Measurements from ENCODE around the gene PPFIA1. TPM values are rescaled to one million over a fixed set of nuclear protein-coding genes. Genes with fewer than 3 reads are reported as not detected.

Gene PPFIA1
- total RNA-seq, 1 donor: 69.5 TPM

DNA sequence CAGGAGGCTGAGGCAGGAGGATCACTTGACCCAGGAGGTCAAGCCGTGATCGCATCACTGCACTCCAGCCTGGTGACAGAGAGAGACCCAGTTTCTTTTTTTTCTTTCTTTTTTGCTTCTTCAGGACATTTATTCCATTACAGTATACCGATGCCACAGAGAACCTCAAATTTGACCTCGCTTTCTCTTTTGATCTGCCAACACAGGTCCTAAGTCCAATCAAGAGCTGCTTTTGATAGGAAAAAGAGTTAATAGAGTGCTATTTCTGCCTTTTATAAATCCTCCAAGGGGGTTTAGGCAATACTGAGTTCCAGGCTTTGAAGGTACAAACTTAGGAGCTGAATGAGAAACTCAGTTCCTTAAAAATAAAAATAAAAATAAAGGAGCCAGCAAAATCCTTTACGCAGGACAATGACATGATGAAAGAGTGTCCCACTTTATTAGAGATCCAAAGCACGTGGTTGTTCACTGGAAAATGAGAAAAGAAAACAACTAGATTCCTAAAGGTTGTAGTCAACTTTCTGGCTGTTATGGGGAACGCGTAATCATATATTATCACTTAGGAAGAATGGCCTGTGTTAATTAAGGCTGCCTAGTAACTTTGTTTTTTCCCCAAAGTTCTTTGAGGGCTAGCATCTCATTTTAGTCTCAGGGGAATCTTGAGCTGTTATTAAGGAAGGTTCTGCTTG lies 40.2 kb upstream of the PPFIA1 start:
- DNase-seq (ENCODE audit: low read depth): peak; percentile 52
- H3K4me3 ChIP-seq (ENCODE audit: low read depth, low read length): no peak overlapping the region
- TF ChIP-seq, protein P1, sequence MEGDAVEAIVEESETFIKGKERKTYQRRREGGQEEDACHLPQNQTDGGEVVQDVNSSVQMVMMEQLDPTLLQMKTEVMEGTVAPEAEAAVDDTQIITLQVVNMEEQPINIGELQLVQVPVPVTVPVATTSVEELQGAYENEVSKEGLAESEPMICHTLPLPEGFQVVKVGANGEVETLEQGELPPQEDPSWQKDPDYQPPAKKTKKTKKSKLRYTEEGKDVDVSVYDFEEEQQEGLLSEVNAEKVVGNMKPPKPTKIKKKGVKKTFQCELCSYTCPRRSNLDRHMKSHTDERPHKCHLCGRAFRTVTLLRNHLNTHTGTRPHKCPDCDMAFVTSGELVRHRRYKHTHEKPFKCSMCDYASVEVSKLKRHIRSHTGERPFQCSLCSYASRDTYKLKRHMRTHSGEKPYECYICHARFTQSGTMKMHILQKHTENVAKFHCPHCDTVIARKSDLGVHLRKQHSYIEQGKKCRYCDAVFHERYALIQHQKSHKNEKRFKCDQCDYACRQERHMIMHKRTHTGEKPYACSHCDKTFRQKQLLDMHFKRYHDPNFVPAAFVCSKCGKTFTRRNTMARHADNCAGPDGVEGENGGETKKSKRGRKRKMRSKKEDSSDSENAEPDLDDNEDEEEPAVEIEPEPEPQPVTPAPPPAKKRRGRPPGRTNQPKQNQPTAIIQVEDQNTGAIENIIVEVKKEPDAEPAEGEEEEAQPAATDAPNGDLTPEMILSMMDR (IDR thresholded peaks at IDR 0.05; ENCODE audit: insufficient read depth, low read depth, low read length): no peak

DNA sequence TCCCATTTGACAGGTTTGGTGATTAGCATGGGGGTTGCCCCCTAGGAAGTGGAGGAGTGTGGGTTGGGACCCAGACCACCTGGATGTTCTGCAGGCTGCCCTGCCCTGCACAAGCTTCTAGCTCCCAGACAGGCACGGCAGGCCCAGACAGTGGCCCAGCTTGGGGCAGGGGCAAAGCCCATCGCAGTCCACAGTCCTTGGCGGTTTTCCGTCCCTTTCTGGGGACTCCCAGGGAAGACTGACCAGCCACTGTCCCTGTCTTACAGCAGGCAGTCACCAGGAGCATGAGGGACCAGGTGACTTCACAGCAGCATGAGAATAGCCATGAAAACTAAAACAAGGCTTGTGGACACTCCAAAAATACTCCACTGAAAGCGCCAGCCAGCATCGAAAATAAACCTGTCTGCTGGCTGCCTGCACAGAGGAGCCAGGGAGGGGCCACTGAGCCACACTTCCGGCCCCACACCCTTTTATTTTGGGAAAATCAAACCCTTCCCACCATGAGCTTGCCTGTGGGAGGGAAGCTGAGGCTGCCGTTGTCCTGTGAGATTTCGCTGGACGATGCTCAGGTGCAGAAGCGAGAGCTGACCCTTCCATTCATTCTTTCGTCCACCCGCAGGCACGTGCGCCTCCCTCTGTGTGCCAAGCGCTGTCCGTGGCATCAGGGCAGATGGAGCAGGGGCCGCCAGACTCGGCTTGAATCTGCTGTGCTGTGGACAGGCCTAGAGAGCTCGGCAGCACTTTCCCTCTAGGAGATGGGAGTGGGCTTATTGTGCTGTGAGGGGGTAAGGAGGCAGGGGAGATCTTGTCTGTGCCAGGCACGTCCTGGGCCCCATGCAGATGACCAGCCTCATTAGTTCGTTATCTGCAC lies 39.4 kb upstream of the PPFIA1 start:
- DNase-seq (ENCODE audit: low read depth): no peak
- H3K4me3 ChIP-seq (ENCODE audit: low read depth, low read length): no peak overlapping the region
- TF ChIP-seq, protein P1 (IDR thresholded peaks at IDR 0.05; ENCODE audit: insufficient read depth, low read depth, low read length): no peak

DNA sequence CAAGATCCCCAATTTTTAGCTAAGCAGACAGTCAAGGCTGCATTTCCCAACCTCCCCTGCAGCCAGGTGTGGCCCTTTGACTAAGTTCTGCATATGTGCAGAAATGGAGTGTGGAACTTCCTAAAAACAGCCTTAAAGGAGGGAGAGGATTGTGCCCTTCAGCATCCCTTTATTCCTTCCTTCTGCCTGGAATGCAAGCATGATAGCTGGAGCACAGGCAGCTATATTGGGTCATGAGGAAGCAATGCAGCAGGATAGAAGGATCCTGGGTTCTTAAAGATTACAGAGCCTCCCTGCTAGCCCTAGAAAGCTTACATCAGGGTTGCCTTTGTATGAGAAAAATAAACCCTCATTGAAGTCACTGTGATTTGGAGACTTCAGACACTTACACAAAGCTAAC lies 37.5 kb upstream of the PPFIA1 start:
- TF ChIP-seq, protein P1 (IDR thresholded peaks at IDR 0.05; ENCODE audit: insufficient read depth, low read depth, low read length): no peak
- no peak for DNase-seq (ENCODE audit: low read depth)
- no peak overlapping the region for H3K4me3 ChIP-seq (ENCODE audit: low read depth, low read length)

DNA sequence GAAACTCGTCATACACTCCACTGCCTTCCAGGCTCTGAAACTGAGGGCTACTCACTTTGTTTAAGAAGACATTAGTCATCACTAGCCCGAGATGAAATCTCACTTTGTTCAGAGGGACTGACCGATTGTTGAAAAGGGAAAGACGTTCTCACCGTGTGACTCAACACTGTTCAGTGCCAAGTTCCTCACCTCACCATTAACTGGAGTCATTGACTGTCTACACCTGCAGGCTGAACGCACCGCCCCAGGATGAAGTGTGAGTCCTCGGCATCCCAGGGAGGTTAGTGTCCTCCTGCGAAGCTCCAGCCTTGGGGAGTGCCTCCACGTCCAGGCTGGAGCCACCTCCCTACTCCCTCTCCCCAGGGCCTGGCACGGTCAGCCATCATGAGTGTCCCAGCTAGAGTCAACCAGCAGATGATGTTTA lies 37.0 kb upstream of the PPFIA1 start:
- TF ChIP-seq, protein P1 (IDR thresholded peaks at IDR 0.05; ENCODE audit: insufficient read depth, low read depth, low read length): no peak
- peak; percentile 67 for DNase-seq (ENCODE audit: low read depth)
- no peak overlapping the region for H3K4me3 ChIP-seq (ENCODE audit: low read depth, low read length)

DNA sequence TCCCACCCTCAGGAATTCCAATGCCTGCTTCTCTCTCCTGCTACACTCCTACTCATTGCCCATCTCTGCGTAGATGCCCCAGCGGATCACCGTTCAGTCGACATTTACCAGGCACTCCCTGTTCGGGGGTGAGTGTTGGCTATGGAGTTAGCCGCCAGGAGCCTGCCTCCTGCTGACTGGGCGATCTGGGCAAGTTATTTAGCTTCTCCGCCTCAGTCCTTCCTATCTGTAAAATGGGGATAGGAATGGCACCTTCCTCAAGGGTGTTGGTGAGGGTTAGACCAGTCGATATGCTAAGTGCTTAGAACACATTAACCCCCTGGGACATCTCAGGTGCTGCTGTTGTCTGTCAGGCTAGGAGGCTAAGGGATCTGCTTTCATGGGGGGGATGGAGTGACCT lies 36.5 kb upstream of the PPFIA1 start:
- TF ChIP-seq, protein P1 (IDR thresholded peaks at IDR 0.05; ENCODE audit: insufficient read depth, low read depth, low read length): no peak
- H3K4me3 ChIP-seq (ENCODE audit: low read depth, low read length): no peak overlapping the region
- no peak for DNase-seq (ENCODE audit: low read depth)

DNA sequence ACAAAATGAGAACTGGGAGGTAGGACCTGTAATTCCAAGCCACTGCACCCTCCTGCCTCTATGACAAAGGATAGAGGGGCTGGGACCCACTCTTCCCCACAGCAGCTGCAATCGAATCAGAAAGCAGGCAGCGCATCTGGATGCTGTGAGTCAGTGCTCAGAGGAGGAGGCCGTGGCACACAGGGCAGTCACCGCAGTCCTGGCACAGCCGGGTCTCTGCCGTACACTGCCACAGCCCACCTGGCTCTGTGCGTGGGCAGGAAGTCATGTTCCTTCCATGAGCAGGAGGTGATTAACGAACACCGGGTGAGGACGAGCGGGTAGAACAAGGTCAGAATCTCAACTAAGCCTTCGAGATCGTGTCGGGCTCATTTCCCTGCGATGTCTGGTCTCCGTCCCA lies 30.2 kb upstream of the PPFIA1 start:
- TF ChIP-seq, protein P1 (IDR thresholded peaks at IDR 0.05; ENCODE audit: insufficient read depth, low read depth, low read length): no peak
- H3K4me3 ChIP-seq (ENCODE audit: low read depth, low read length): no peak overlapping the region
- DNase-seq (ENCODE audit: low read depth): no peak
